Breast epithelium (tissue), 4 donors: ENCODE data around the gene DENND5B. TPM values are rescaled to one million over a fixed set of nuclear protein-coding genes. Genes with fewer than 3 reads are reported as not detected.
A peak's percentile ranks its signal among the peaks of the same experiment; 100 is the strongest.

Experiments
- DNase-seq, 2 donors: peaks; one replicate each; pipeline ENCODE4 v3.0.0-alpha.2; 2019; ENCODE audit warnings: low spot score in 2 of 2
- H3K27ac ChIP-seq, 2 donors: fragments of 200-600 bp; sonication (generic) in 1 of 2; one replicate each; pipeline ENCODE4 v1.5.1; 2016 to 2019; ENCODE audit warnings: mild to moderate bottlenecking in 1 of 2
- H3K27me3 ChIP-seq, 2 donors: fragments of 200-600 bp; sonication (generic) in 1 of 2; one replicate each; pipeline versions ENCODE4 v1.5.1 to v1.6.0; 2017 to 2019; ENCODE audit warnings: control low read depth in 1 of 2, mild to moderate bottlenecking in 1 of 2
- H3K36me3 ChIP-seq: fragments of 200-600 bp; one replicate; pipeline ENCODE4 v1.5.1; 2019
- H3K4me1 ChIP-seq, 2 donors: fragments of 200-600 bp; sonication (generic); one replicate each; pipeline ENCODE4 v1.5.1; 2016 to 2019; ENCODE audit warnings: control low read depth in 1 of 2
- H3K4me3 ChIP-seq, 3 donors: fragments of 200-600 bp; sonication (generic); 1 replicate in 2 of 3; 2 replicates in 1 of 3; pipeline ENCODE4 v1.5.1; 2016 to 2019; ENCODE audit warnings: mild to moderate bottlenecking in 3 of 3, moderate library complexity in 2 of 3
- H3K9me3 ChIP-seq, 2 donors: fragments of 200-600 bp; sonication (generic) in 1 of 2; one replicate each; pipeline ENCODE4 v1.5.1; 2016 to 2019; ENCODE audit warnings: control low read depth in 1 of 2
- CTCF ChIP-seq, 3 donors: fragments of 450-650 bp; IDR thresholded peaks; one replicate each; pipeline ENCODE4 v1.5.1; 2016 to 2017; ENCODE audit warnings: antibody characterized with exemption in 3 of 3, mild to moderate bottlenecking in 3 of 3, moderate library complexity in 3 of 3
- POLR2A ChIP-seq: fragments of 450-650 bp; IDR thresholded peaks from one replicate; pipeline ENCODE4 v1.6.1; 2016; ENCODE audit warnings: antibody characterized with exemption, mild to moderate bottlenecking, moderate library complexity
- POLR2AphosphoS5 ChIP-seq, 3 donors: sonication (generic); formaldehyde crosslinking; IDR thresholded peaks; one replicate each; pipeline ENCODE4 v1.6.1; 2017; ENCODE audit warnings: antibody characterized with exemption in 3 of 3
- intact Hi-C: fragments of 100-400 bp; cut with DNase I; formaldehyde crosslinking; loops from one replicate; pipeline ENCODE4 v1.15.1; 2023; ENCODE audit warnings: low total_unique reads
- total RNA-seq, 3 donors: library from RNA; depleted of rRNA; stranded (reverse); fragments of >200 nt; gene quantifications; one replicate each; pipeline ENCODE4 v1.1.0, GENCODE V29; 2016

The DENND5B gene
- total RNA-seq: 10 to 100 TPM; 16.0 to 18.7 (median 17.7) TPM

GRCh38 chr12:31590642-31591379, at the start of gene DENND5B:
Gene DENND5B, minus strand, starts transcription at chr12:31591136. Its CDS starts 304 bp downstream, at chr12:31590832.
- Histone ChIP-seq H3K27me3 (no peaks in the 10 kb centered on the region), H3K36me3 (no peaks in the 10 kb centered on the region), H3K4me1 (peaks cover 0 to 3% of the 10 kb centered on the region in 2 donors), H3K27ac (peak within 1 kb of the TSS; percentile 91 to 94), H3K9me3 (no peaks in the 10 kb centered on the region), H3K4me3 (peak within 1 kb of the TSS; percentile 90 to 96 (median 93))
- intact Hi-C loops: no loop called here
- TF ChIP-seq POLR2AphosphoS5 (IDR thresholded peaks at IDR 0.05) (no peak), CTCF (IDR thresholded peaks at IDR 0.05) (no peak), POLR2A (no peak)
- DNase-seq: peak; percentile 32 to 62

GRCh38 chr12:31634620-31635019, 43.7 kb upstream of the DENND5B start:
- Histone ChIP-seq H3K4me1 (no peaks in the 10 kb centered on the region), H3K27ac (no peak overlapping the region), H3K9me3 (no peaks in the 10 kb centered on the region), H3K27me3 (no peaks in the 10 kb centered on the region), H3K36me3 (no peaks in the 10 kb centered on the region), H3K4me3 (no peak overlapping the region)
- TF ChIP-seq POLR2A (no peak), POLR2AphosphoS5 (IDR thresholded peaks at IDR 0.05) (no peak), CTCF (IDR thresholded peaks at IDR 0.05) (no peak)
- intact Hi-C loops: loop anchor here (10.0 kb wide), 1 partner anchor 230 kb away; no protein-coding TSS in a partner anchor
- DNase-seq: no peak

- Histone ChIP-seq H3K27ac (no peak overlapping the region), H3K27me3 (no peaks in the 10 kb centered on the region), H3K4me1 (no peaks in the 10 kb centered on the region), H3K36me3 (no peaks in the 10 kb centered on the region), H3K9me3 (no peaks in the 10 kb centered on the region), H3K4me3 (no peak overlapping the region)
- DNase-seq: no peak
- no peak for TF ChIP-seq POLR2A
- no peak for TF ChIP-seq CTCF (IDR thresholded peaks at IDR 0.05)
- TF ChIP-seq POLR2AphosphoS5 (IDR thresholded peaks at IDR 0.05): no peak
- intact Hi-C loops: loop anchor here (10.0 kb wide), 1 partner anchor 229 kb away; no protein-coding TSS in a partner anchor
Observed at GRCh38 chr12:31633464-31633863, 42.5 kb upstream of the DENND5B start.

- TF ChIP-seq CTCF (IDR thresholded peaks at IDR 0.05) (no peak), POLR2A (no peak), POLR2AphosphoS5 (IDR thresholded peaks at IDR 0.05) (no peak)
- Histone ChIP-seq H3K36me3 (no peaks in the 10 kb centered on the region), H3K4me1 (no peaks in the 10 kb centered on the region), H3K27ac (no peak overlapping the region), H3K4me3 (no peak overlapping the region), H3K27me3 (no peaks in the 10 kb centered on the region), H3K9me3 (no peaks in the 10 kb centered on the region)
- intact Hi-C loops: loop anchor here (10.0 kb wide), 1 partner anchor 227 kb away; no protein-coding TSS in a partner anchor
- no peak for DNase-seq
Observed at GRCh38 chr12:31631809-31632208, 40.9 kb upstream of the DENND5B start.

GRCh38 chr12:31631023-31631724, 40.2 kb upstream of the DENND5B start:
- DNase-seq: no peak
- TF ChIP-seq CTCF (IDR thresholded peaks at IDR 0.05) (no peak), POLR2A (no peak), POLR2AphosphoS5 (IDR thresholded peaks at IDR 0.05) (no peak)
- intact Hi-C loops: loop anchor here (10.0 kb wide), 1 partner anchor 226 kb away; no protein-coding TSS in a partner anchor

More at GRCh38 chr12:31631023-31631724, 40.2 kb upstream of the DENND5B start:
- Histone ChIP-seq H3K27ac (no peak overlapping the region), H3K4me3 (no peak overlapping the region), H3K4me1 (no peaks in the 10 kb centered on the region), H3K9me3 (no peaks in the 10 kb centered on the region), H3K36me3 (no peaks in the 10 kb centered on the region), H3K27me3 (no peaks in the 10 kb centered on the region)
